Islet of Langerhans (tissue), 1 donor: ENCODE measurements around the gene CAMTA2.

Experiments
- FAIRE-seq: peaks from one replicate; lab custom pipeline; 2011; peaks lifted over from hg19 to GRCh38; lab: Jason Lieb, UNC

The CAMTA2 gene

GRCh38 chr17:5002121-5002788 lies 14.8 kb upstream of the CAMTA2 start:
- no peak for FAIRE-seq

GRCh38 chr17:5000237-5000639 lies 12.8 kb upstream of the CAMTA2 start:
- FAIRE-seq = no peak

- no peak for FAIRE-seq
These were observed 12.1 kb upstream of the CAMTA2 start for GRCh38 chr17:4999430-5000093.

- FAIRE-seq = no peak
These were observed 11.4 kb upstream of the CAMTA2 start for GRCh38 chr17:4998732-4999429.

GRCh38 chr17:4998027-4998731 lies 10.7 kb upstream of the CAMTA2 start:
- no peak for FAIRE-seq

GRCh38 chr17:4997302-4998026 lies 10.0 kb upstream of the CAMTA2 start, which contains the start of the genes INCA1 and KIF1C:
Gene INCA1, minus strand, starts transcription at chr17:4997522. Its CDS starts 3,085 bp downstream, at chr17:4994437.
Gene KIF1C, plus strand, starts transcription at chr17:4997950. Its CDS starts 2,297 bp downstream, at chr17:5000247.
- no peak for FAIRE-seq

GRCh38 chr17:4994081-4994595 lies 6.7 kb upstream of the CAMTA2 start:
- no peak for FAIRE-seq

GRCh38 chr17:4987767-4988567 lies 492 bp upstream of the CAMTA2 start:
- no peak for FAIRE-seq

GRCh38 chr17:4986403-4986802 lies 1.1 kb downstream of the CAMTA2 start:
- FAIRE-seq = no peak

- FAIRE-seq = no peak
These were observed 5.2 kb downstream of the CAMTA2 start for GRCh38 chr17:4982305-4982704.

GRCh38 chr17:4980644-4981216 lies 6.7 kb downstream of the CAMTA2 start:
- no peak for FAIRE-seq

- FAIRE-seq = no peak
These were observed 8.7 kb downstream of the CAMTA2 start for GRCh38 chr17:4978726-4979125.

GRCh38 chr17:4974115-4974670 lies 13.3 kb downstream of the CAMTA2 start:
- no peak for FAIRE-seq

GRCh38 chr17:4973256-4974114 lies 14.0 kb downstream of the CAMTA2 start:
- FAIRE-seq = no peak

GRCh38 chr17:4972752-4973151 lies 14.7 kb downstream of the CAMTA2 start:
- FAIRE-seq = no peak

GRCh38 chr17:4972322-4972721 lies 15.2 kb downstream of the CAMTA2 start:
- no peak for FAIRE-seq

GRCh38 chr17:4971826-4972225 lies 15.6 kb downstream of the CAMTA2 start:
- FAIRE-seq = no peak

GRCh38 chr17:4970273-4970672 lies 17.2 kb downstream of the CAMTA2 start:
- no peak for FAIRE-seq

GRCh38 chr17:4969551-4970173 lies 17.8 kb downstream of the CAMTA2 start:
- no peak for FAIRE-seq
